ENCODE data around the gene PSMF1.
"Not testable (repeated sequence)": the region's sequence is repeated elsewhere in the genome, so short reads cannot be mapped to it uniquely, and the experiment has no call there.

The PSMF1 gene

GRCh38 chr20:1216527-1217427 is 98.4 kb downstream of the PSMF1 start:
- DNase-seq, result not testable (repeated sequence)

All from hippocampal formation (tissue), 2 donors.